HEK293 (cell line): ENCODE measurements around the gene ABCF1.

Experiments used
- BCL11A ChIP-seq: fragments of 450-650 bp; formaldehyde crosslinking; IDR thresholded peaks from 2 replicates; pipeline ENCODE4 v1.5.1; 2016; ENCODE audit warnings: low read depth, missing biosample characterization, missing genetic modification characterization
- BCL11B ChIP-seq: fragments of 450-650 bp; formaldehyde crosslinking; IDR thresholded peaks from 2 replicates; pipeline ENCODE4 v1.5.1; 2016; ENCODE audit warnings: low read depth, missing biosample characterization, missing genetic modification characterization
- GFI1B ChIP-seq: fragments of 450-650 bp; formaldehyde crosslinking; IDR thresholded peaks from 2 replicates; pipeline ENCODE4 v1.5.1; 2016; ENCODE audit warnings: missing biosample characterization, missing genetic modification characterization
- IKZF3 ChIP-seq: fragments of 450-650 bp; IDR thresholded peaks from 2 replicates; pipeline ENCODE4 v1.5.0; 2018; ENCODE audit warnings: missing biosample characterization, mild to moderate bottlenecking, missing genetic modification characterization, moderate library complexity
- KLF7 ChIP-seq: fragments of 450-650 bp; formaldehyde crosslinking; IDR thresholded peaks from 2 replicates; pipeline ENCODE4 v1.5.1; 2016; ENCODE audit warnings: missing biosample characterization, missing genetic modification characterization, borderline replicate concordance
- MEIS1 ChIP-seq: sonication (generic); formaldehyde crosslinking; IDR thresholded peaks from 2 replicates; pipeline ENCODE4 v1.8.1; 2022; ENCODE audit warnings: missing genetic modification reagents, mild to moderate bottlenecking, borderline replicate concordance
- OSR2 ChIP-seq: fragments of 450-650 bp; formaldehyde crosslinking; IDR thresholded peaks from 2 replicates; pipeline ENCODE4 v1.5.1; 2016; ENCODE audit warnings: missing biosample characterization, missing genetic modification characterization
- TRIM28 ChIP-seq: IDR thresholded peaks from 2 replicates; pipeline ENCODE4 v1.6.1; 2011; ENCODE audit warnings: low read length, control low read depth, borderline replicate concordance
- ZBTB48 ChIP-seq: fragments of 450-650 bp; formaldehyde crosslinking; IDR thresholded peaks from 2 replicates; pipeline ENCODE4 v1.5.1; 2016; ENCODE audit warnings: missing biosample characterization, missing genetic modification characterization
- ZFHX2 ChIP-seq: fragments of 450-650 bp; formaldehyde crosslinking; conservative IDR thresholded peaks from 2 replicates; pipeline ENCODE4 v1.5.1; 2016; ENCODE audit warnings: missing biosample characterization, missing genetic modification characterization
- ZNF23 ChIP-seq: fragments of 450-650 bp; formaldehyde crosslinking; IDR thresholded peaks from 2 replicates; pipeline ENCODE4 v1.5.1; 2016; ENCODE audit warnings: missing biosample characterization, missing genetic modification characterization, borderline replicate concordance
- ZNF341 ChIP-seq: fragments of 450-650 bp; formaldehyde crosslinking; IDR thresholded peaks from 2 replicates; pipeline ENCODE4; 2016; ENCODE audit warnings: low read depth, missing biosample characterization, missing genetic modification characterization
- ZNF37A ChIP-seq: fragments of 450-650 bp; IDR thresholded peaks from 2 replicates; pipeline ENCODE4 v1.5.1; 2018; ENCODE audit warnings: missing biosample characterization, missing genetic modification characterization
- ZNF426 ChIP-seq: fragments of 450-650 bp; formaldehyde crosslinking; IDR thresholded peaks from 2 replicates; pipeline ENCODE4 v1.5.1; 2017; ENCODE audit warnings: missing biosample characterization, missing genetic modification characterization, mild to moderate bottlenecking, inconsistent platforms, moderate library complexity
- ZNF433 ChIP-seq: fragments of 450-650 bp; formaldehyde crosslinking; IDR thresholded peaks from 2 replicates; pipeline ENCODE4 v1.5.1; 2016; ENCODE audit warnings: missing biosample characterization, missing genetic modification characterization, low read depth
- ZNF514 ChIP-seq: fragments of 450-650 bp; formaldehyde crosslinking; IDR thresholded peaks from 2 replicates; pipeline ENCODE4 v1.5.1; 2016; ENCODE audit warnings: missing biosample characterization, missing genetic modification characterization
- ZNF561 ChIP-seq: fragments of 450-650 bp; IDR thresholded peaks from 2 replicates; pipeline ENCODE4 v1.5.1; 2018; ENCODE audit warnings: missing biosample characterization, missing genetic modification characterization, borderline replicate concordance
- ZNF623 ChIP-seq: fragments of 450-650 bp; formaldehyde crosslinking; IDR thresholded peaks from 2 replicates; pipeline ENCODE4 v1.5.1; 2016; ENCODE audit warnings: missing biosample characterization, missing genetic modification characterization
- ZNF660 ChIP-seq: fragments of 450-650 bp; IDR thresholded peaks from 2 replicates; pipeline ENCODE4 v1.5.1; 2018; ENCODE audit warnings: missing biosample characterization, mild to moderate bottlenecking, missing genetic modification characterization
- TF ChIP-seq, protein P1 (sequence below): fragments of 450-650 bp; formaldehyde crosslinking; IDR thresholded peaks from 2 replicates; pipeline ENCODE4 v1.5.1; 2016; ENCODE audit warnings: missing biosample characterization, missing genetic modification characterization, borderline replicate concordance
- TF ChIP-seq, protein P2 (sequence below): fragments of 450-650 bp; IDR thresholded peaks from 2 replicates; pipeline ENCODE4 v1.5.1; 2018; ENCODE audit warnings: missing biosample characterization, mild to moderate bottlenecking, missing genetic modification characterization
- TF ChIP-seq, protein P3 (sequence below): fragments of 450-650 bp; formaldehyde crosslinking; IDR thresholded peaks from 2 replicates; pipeline ENCODE4 v1.5.1; 2016; ENCODE audit warnings: missing biosample characterization, missing genetic modification characterization
- TF ChIP-seq, protein P4 (sequence below): fragments of 450-650 bp; formaldehyde crosslinking; optimal IDR thresholded peaks from 2 replicates; pipeline ENCODE3; 2016; ENCODE audit warnings: missing biosample characterization, mild to moderate bottlenecking, missing genetic modification characterization
- TF ChIP-seq, protein P5 (sequence below): fragments of 450-650 bp; formaldehyde crosslinking; IDR thresholded peaks from 2 replicates; pipeline ENCODE4 v1.5.1; 2016; ENCODE audit warnings: missing biosample characterization, missing genetic modification characterization
- TF ChIP-seq, protein P6 (sequence below): fragments of 450-650 bp; formaldehyde crosslinking; IDR thresholded peaks from 2 replicates; pipeline ENCODE4 v1.5.1; 2017; ENCODE audit warnings: missing biosample characterization, missing genetic modification characterization

Gene ABCF1

DNA sequence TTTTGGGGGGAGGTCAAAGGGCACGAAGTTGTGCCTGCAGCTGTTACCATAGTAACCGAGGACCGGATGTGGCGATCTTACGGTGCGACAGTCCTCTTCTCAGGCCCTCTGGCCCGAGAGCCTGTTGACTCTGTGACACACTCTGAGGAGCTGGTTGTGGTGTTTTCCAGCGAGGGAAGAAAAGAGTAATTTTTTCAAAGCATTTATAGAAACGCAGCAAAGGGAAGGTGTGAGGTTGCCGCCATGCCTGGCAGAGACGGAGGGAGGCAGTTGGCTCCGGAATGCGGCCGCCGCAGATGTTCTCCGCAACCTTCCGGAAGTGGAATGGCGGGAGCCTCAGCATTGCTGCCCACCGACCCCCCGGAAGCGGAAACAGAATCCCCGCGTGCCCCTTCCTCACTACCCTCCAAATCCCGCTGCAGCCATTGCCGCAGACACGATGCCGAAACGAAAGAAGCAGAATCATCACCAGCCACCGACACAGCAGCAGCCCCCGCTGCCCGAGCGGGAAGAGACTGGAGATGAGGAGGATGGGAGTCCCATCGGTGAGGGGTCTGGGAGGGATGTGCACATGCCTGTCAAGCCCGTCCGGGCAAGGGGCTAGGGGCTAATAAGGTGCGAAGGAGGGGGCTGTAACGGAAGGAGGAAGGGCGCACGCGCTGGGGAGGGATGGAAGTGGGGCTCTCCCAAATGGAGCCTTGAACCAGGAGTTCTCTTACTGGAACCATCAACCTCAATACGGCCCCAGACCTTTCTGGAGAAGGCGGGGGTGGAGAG is 14.1 kb upstream of the ABCF1 start, which contains the start of gene PRR3 (continued):
- TF ChIP-seq, protein P1, sequence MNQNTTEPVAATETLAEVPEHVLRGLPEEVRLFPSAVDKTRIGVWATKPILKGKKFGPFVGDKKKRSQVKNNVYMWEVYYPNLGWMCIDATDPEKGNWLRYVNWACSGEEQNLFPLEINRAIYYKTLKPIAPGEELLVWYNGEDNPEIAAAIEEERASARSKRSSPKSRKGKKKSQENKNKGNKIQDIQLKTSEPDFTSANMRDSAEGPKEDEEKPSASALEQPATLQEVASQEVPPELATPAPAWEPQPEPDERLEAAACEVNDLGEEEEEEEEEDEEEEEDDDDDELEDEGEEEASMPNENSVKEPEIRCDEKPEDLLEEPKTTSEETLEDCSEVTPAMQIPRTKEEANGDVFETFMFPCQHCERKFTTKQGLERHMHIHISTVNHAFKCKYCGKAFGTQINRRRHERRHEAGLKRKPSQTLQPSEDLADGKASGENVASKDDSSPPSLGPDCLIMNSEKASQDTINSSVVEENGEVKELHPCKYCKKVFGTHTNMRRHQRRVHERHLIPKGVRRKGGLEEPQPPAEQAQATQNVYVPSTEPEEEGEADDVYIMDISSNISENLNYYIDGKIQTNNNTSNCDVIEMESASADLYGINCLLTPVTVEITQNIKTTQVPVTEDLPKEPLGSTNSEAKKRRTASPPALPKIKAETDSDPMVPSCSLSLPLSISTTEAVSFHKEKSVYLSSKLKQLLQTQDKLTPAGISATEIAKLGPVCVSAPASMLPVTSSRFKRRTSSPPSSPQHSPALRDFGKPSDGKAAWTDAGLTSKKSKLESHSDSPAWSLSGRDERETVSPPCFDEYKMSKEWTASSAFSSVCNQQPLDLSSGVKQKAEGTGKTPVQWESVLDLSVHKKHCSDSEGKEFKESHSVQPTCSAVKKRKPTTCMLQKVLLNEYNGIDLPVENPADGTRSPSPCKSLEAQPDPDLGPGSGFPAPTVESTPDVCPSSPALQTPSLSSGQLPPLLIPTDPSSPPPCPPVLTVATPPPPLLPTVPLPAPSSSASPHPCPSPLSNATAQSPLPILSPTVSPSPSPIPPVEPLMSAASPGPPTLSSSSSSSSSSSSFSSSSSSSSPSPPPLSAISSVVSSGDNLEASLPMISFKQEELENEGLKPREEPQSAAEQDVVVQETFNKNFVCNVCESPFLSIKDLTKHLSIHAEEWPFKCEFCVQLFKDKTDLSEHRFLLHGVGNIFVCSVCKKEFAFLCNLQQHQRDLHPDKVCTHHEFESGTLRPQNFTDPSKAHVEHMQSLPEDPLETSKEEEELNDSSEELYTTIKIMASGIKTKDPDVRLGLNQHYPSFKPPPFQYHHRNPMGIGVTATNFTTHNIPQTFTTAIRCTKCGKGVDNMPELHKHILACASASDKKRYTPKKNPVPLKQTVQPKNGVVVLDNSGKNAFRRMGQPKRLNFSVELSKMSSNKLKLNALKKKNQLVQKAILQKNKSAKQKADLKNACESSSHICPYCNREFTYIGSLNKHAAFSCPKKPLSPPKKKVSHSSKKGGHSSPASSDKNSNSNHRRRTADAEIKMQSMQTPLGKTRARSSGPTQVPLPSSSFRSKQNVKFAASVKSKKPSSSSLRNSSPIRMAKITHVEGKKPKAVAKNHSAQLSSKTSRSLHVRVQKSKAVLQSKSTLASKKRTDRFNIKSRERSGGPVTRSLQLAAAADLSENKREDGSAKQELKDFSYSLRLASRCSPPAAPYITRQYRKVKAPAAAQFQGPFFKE = no peak
- TF ChIP-seq ZNF341 (tag by site-specific recombination) (peak; percentile 95), BCL11B (no peak; the same call in 1 of the 2 replicates), GFI1B (tag by site-specific recombination) (no peak), ZNF23 (no peak), KLF7 (tag by site-specific recombination) (no peak), ZNF561 (peak; percentile 94), TRIM28 (no peak), ZBTB48 (tag by site-specific recombination) (peak; percentile 97), ZNF514 (tag by site-specific recombination) (no peak), ZNF37A (tag by site-specific recombination) (no peak), BCL11A (tag by site-specific recombination) (no peak), ZNF433 (tag by site-specific recombination) (no peak), IKZF3 (tag by site-specific recombination) (no peak), ZNF660 (tag by site-specific recombination) (peak; percentile 80), ZFHX2 (peak; percentile 66), ZNF426 (tag by site-specific recombination) (no peak), OSR2 (0 out of 2 replicates have a peak, but pooled peaks have one; percentile 37), ZNF623 (no peak), MEIS1 (no peak)
- TF ChIP-seq, protein P2, sequence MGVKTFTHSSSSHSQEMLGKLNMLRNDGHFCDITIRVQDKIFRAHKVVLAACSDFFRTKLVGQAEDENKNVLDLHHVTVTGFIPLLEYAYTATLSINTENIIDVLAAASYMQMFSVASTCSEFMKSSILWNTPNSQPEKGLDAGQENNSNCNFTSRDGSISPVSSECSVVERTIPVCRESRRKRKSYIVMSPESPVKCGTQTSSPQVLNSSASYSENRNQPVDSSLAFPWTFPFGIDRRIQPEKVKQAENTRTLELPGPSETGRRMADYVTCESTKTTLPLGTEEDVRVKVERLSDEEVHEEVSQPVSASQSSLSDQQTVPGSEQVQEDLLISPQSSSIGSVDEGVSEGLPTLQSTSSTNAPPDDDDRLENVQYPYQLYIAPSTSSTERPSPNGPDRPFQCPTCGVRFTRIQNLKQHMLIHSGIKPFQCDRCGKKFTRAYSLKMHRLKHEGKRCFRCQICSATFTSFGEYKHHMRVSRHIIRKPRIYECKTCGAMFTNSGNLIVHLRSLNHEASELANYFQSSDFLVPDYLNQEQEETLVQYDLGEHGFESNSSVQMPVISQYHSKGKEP (tag by site-specific recombination) = peak; percentile 66; the same call in 1 of the 2 replicates
- TF ChIP-seq, protein P3, sequence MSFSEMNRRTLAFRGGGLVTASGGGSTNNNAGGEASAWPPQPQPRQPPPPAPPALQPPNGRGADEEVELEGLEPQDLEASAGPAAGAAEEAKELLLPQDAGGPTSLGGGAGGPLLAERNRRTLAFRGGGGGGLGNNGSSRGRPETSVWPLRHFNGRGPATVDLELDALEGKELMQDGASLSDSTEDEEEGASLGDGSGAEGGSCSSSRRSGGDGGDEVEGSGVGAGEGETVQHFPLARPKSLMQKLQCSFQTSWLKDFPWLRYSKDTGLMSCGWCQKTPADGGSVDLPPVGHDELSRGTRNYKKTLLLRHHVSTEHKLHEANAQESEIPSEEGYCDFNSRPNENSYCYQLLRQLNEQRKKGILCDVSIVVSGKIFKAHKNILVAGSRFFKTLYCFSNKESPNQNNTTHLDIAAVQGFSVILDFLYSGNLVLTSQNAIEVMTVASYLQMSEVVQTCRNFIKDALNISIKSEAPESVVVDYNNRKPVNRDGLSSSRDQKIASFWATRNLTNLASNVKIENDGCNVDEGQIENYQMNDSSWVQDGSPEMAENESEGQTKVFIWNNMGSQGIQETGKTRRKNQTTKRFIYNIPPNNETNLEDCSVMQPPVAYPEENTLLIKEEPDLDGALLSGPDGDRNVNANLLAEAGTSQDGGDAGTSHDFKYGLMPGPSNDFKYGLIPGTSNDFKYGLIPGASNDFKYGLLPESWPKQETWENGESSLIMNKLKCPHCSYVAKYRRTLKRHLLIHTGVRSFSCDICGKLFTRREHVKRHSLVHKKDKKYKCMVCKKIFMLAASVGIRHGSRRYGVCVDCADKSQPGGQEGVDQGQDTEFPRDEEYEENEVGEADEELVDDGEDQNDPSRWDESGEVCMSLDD (tag by site-specific recombination) = no peak; the same call in 1 of the 2 replicates
- TF ChIP-seq, protein P4, sequence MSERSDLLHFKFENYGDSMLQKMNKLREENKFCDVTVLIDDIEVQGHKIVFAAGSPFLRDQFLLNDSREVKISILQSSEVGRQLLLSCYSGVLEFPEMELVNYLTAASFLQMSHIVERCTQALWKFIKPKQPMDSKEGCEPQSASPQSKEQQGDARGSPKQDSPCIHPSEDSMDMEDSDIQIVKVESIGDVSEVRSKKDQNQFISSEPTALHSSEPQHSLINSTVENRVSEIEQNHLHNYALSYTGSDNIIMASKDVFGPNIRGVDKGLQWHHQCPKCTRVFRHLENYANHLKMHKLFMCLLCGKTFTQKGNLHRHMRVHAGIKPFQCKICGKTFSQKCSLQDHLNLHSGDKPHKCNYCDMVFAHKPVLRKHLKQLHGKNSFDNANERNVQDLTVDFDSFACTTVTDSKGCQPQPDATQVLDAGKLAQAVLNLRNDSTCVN (tag by site-specific recombination) = no peak
- TF ChIP-seq, protein P5, sequence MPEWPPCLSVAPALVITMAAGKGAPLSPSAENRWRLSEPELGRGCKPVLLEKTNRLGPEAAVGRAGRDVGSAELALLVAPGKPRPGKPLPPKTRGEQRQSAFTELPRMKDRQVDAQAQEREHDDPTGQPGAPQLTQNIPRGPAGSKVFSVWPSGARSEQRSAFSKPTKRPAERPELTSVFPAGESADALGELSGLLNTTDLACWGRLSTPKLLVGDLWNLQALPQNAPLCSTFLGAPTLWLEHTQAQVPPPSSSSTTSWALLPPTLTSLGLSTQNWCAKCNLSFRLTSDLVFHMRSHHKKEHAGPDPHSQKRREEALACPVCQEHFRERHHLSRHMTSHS (tag by site-specific recombination) = no peak
- TF ChIP-seq, protein P6, sequence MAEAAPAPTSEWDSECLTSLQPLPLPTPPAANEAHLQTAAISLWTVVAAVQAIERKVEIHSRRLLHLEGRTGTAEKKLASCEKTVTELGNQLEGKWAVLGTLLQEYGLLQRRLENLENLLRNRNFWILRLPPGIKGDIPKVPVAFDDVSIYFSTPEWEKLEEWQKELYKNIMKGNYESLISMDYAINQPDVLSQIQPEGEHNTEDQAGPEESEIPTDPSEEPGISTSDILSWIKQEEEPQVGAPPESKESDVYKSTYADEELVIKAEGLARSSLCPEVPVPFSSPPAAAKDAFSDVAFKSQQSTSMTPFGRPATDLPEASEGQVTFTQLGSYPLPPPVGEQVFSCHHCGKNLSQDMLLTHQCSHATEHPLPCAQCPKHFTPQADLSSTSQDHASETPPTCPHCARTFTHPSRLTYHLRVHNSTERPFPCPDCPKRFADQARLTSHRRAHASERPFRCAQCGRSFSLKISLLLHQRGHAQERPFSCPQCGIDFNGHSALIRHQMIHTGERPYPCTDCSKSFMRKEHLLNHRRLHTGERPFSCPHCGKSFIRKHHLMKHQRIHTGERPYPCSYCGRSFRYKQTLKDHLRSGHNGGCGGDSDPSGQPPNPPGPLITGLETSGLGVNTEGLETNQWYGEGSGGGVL (tag by site-specific recombination) = peak; percentile 34; the same call in 1 of the 2 replicates
